Activated CD8-positive, alpha-beta memory T cell treated with anti-CD3 and anti-CD28 coated beads, Interleukin-2, amount 10 ng/mL, durations not matched to agents 7 days and 5 days (primary cell): ENCODE measurements around the gene BCAS2. TPM values are rescaled to one million over a fixed set of nuclear protein-coding genes. Genes with fewer than 3 reads are reported as not detected.

Experiments
- ATAC-seq: fragments of 150-1000 bp; cut with Tn5 transposase; one replicate; pipeline ENCODE4 v1.10.0; 2021; ENCODE audit warnings: moderate library complexity
- CTCF ChIA-PET: fragments of 350-600 bp; sonication (Branson Sonifier 250); formaldehyde crosslinking; loops from one replicate; lab custom pipeline; 2021; ENCODE audit warnings: antibody characterized with exemption; lab: Charles Lee
- DNase-seq: peaks from one replicate; pipeline ENCODE4 v3.0.0-alpha.2; 2020
- H3K27ac Mint-ChIP-seq: one replicate; pipeline ENCODE4 v1.8.0; 2021; ENCODE audit warnings: mild to moderate bottlenecking, mixed read lengths
- H3K27me3 Mint-ChIP-seq: one replicate; pipeline ENCODE4 v1.8.0; 2021; ENCODE audit warnings: mixed read lengths
- H3K36me3 Mint-ChIP-seq: one replicate; pipeline ENCODE4 v1.8.0; 2021; ENCODE audit warnings: mild to moderate bottlenecking, mixed read lengths
- H3K4me1 Mint-ChIP-seq: one replicate; pipeline ENCODE4 v1.8.0; 2021; ENCODE audit warnings: mixed read lengths
- H3K4me3 Mint-ChIP-seq: one replicate; pipeline ENCODE4 v1.8.0; 2021; ENCODE audit warnings: mild to moderate bottlenecking, moderate library complexity, mixed read lengths
- H3K9me3 Mint-ChIP-seq: one replicate; pipeline ENCODE4 v1.8.0; 2022; ENCODE audit warnings: low read depth, mixed read lengths
- total RNA-seq, 2 experiments: library from RNA; stranded (reverse); gene quantifications; one replicate each; pipeline ENCODE4 v1.2.3, GENCODE V29; 2021

BCAS2 gene
- total RNA-seq: 10 to 100 TPM; 36.3 to 44.1 TPM

GRCh38 chr1:114581335-114582287 is at the start of gene BCAS2:
BCAS2 (minus strand) TSS chr1:114581615; CDS start chr1:114581591, 24 bp downstream.
- ATAC-seq: peak; percentile 99
- CTCF ChIA-PET: interaction anchor here (0.9 kb wide), 1 partner anchor 10 kb away, joined by 4 read pairs; no protein-coding TSS in a partner anchor
- Mint-ChIP-seq H3K9me3 (no peaks in the 10 kb centered on the region), H3K27me3 (no peaks in the 10 kb centered on the region), H3K4me1 (peaks cover 40% of the 10 kb centered on the region), H3K27ac (peak within 1 kb of the TSS; percentile 98), H3K36me3 (peaks cover 21% of the 10 kb centered on the region), H3K4me3 (peak within 1 kb of the TSS; percentile 97)
- DNase-seq: peak; percentile 99

GRCh38 chr1:114627107-114627506 is 45.7 kb upstream of the BCAS2 start:
- H3K27me3 Mint-ChIP-seq: peaks cover 12% of the 10 kb centered on the region
- H3K4me1 Mint-ChIP-seq: no peaks in the 10 kb centered on the region
- no peak overlapping the region for H3K27ac Mint-ChIP-seq
- H3K36me3 Mint-ChIP-seq: no peaks in the 10 kb centered on the region
- no peak for DNase-seq
- CTCF ChIA-PET: no interaction called here
- H3K4me3 Mint-ChIP-seq: no peak overlapping the region
- no peak for ATAC-seq
- H3K9me3 Mint-ChIP-seq: no peaks in the 10 kb centered on the region

- H3K36me3 Mint-ChIP-seq: no peaks in the 10 kb centered on the region
- no peak overlapping the region for H3K4me3 Mint-ChIP-seq
- DNase-seq (no peak), ATAC-seq (no peak)
- CTCF ChIA-PET: no interaction called here
- H3K27me3 Mint-ChIP-seq: peaks cover 16% of the 10 kb centered on the region
- H3K4me1 Mint-ChIP-seq: no peaks in the 10 kb centered on the region
- H3K27ac Mint-ChIP-seq: no peak overlapping the region
- no peaks in the 10 kb centered on the region for H3K9me3 Mint-ChIP-seq
Measured at GRCh38 chr1:114623364-114623763, 41.9 kb upstream of the BCAS2 start.

GRCh38 chr1:114620419-114620818 is 39.0 kb upstream of the BCAS2 start:
- Mint-ChIP-seq H3K27ac (no peak overlapping the region), H3K9me3 (no peaks in the 10 kb centered on the region), H3K27me3 (peaks cover 16% of the 10 kb centered on the region), H3K36me3 (no peaks in the 10 kb centered on the region), H3K4me1 (no peaks in the 10 kb centered on the region), H3K4me3 (no peak overlapping the region)
- ATAC-seq (no peak), DNase-seq (no peak)
- CTCF ChIA-PET: no interaction called here

- Mint-ChIP-seq H3K4me3 (no peak overlapping the region), H3K27me3 (peaks cover 13% of the 10 kb centered on the region), H3K36me3 (no peaks in the 10 kb centered on the region), H3K9me3 (no peaks in the 10 kb centered on the region), H3K4me1 (no peaks in the 10 kb centered on the region), H3K27ac (no peak overlapping the region)
- CTCF ChIA-PET: no interaction called here
- DNase-seq (no peak), ATAC-seq (no peak)
Measured at GRCh38 chr1:114618606-114619005, 37.2 kb upstream of the BCAS2 start.

- DNase-seq (no peak), ATAC-seq (no peak)
- Mint-ChIP-seq H3K36me3 (no peaks in the 10 kb centered on the region), H3K4me1 (peaks cover 9% of the 10 kb centered on the region), H3K9me3 (no peaks in the 10 kb centered on the region), H3K27ac (no peak overlapping the region), H3K27me3 (no peaks in the 10 kb centered on the region), H3K4me3 (no peak overlapping the region)
- CTCF ChIA-PET: no interaction called here
Measured at GRCh38 chr1:114610546-114611245, 29.3 kb upstream of the BCAS2 start.

- CTCF ChIA-PET: no interaction called here
- H3K4me1 Mint-ChIP-seq: peaks cover 11% of the 10 kb centered on the region
- no peaks in the 10 kb centered on the region for H3K36me3 Mint-ChIP-seq
- H3K9me3 Mint-ChIP-seq: no peaks in the 10 kb centered on the region
- DNase-seq: no peak
- no peak overlapping the region for H3K4me3 Mint-ChIP-seq
- no peaks in the 10 kb centered on the region for H3K27me3 Mint-ChIP-seq
- ATAC-seq: no peak
- no peak overlapping the region for H3K27ac Mint-ChIP-seq
Measured at GRCh38 chr1:114609826-114610225, 28.4 kb upstream of the BCAS2 start.

GRCh38 chr1:114609026-114609425 is 27.6 kb upstream of the BCAS2 start:
- Mint-ChIP-seq H3K27ac (no peak overlapping the region), H3K4me1 (peaks cover 14% of the 10 kb centered on the region), H3K36me3 (no peaks in the 10 kb centered on the region), H3K27me3 (no peaks in the 10 kb centered on the region), H3K4me3 (no peak overlapping the region), H3K9me3 (no peaks in the 10 kb centered on the region)
- CTCF ChIA-PET: no interaction called here
- DNase-seq (no peak), ATAC-seq (no peak)

- no peak for ATAC-seq
- CTCF ChIA-PET: no interaction called here
- no peaks in the 10 kb centered on the region for H3K9me3 Mint-ChIP-seq
- no peak for DNase-seq
- no peak overlapping the region for H3K27ac Mint-ChIP-seq
- H3K4me3 Mint-ChIP-seq: no peak overlapping the region
- peaks cover 14% of the 10 kb centered on the region for H3K4me1 Mint-ChIP-seq
- H3K27me3 Mint-ChIP-seq: no peaks in the 10 kb centered on the region
- H3K36me3 Mint-ChIP-seq: no peaks in the 10 kb centered on the region
Measured at GRCh38 chr1:114607223-114607622, 25.8 kb upstream of the BCAS2 start.

- H3K4me1 Mint-ChIP-seq: no peaks in the 10 kb centered on the region
- H3K4me3 Mint-ChIP-seq: no peak overlapping the region
- no peak overlapping the region for H3K27ac Mint-ChIP-seq
- DNase-seq (no peak), ATAC-seq (no peak)
- CTCF ChIA-PET: no interaction called here
- H3K9me3 Mint-ChIP-seq: no peaks in the 10 kb centered on the region
- peaks cover 4% of the 10 kb centered on the region for H3K27me3 Mint-ChIP-seq
- no peaks in the 10 kb centered on the region for H3K36me3 Mint-ChIP-seq
Measured at GRCh38 chr1:114597949-114598348, 16.5 kb upstream of the BCAS2 start.

- H3K9me3 Mint-ChIP-seq: no peaks in the 10 kb centered on the region
- no peaks in the 10 kb centered on the region for H3K4me1 Mint-ChIP-seq
- no peaks in the 10 kb centered on the region for H3K36me3 Mint-ChIP-seq
- DNase-seq: no peak
- H3K27ac Mint-ChIP-seq: no peak overlapping the region
- no peak for ATAC-seq
- H3K4me3 Mint-ChIP-seq: no peak overlapping the region
- peaks cover 4% of the 10 kb centered on the region for H3K27me3 Mint-ChIP-seq
- CTCF ChIA-PET: no interaction called here
Measured at GRCh38 chr1:114595602-114596001, 14.2 kb upstream of the BCAS2 start.

- CTCF ChIA-PET: no interaction called here
- no peaks in the 10 kb centered on the region for H3K4me1 Mint-ChIP-seq
- H3K4me3 Mint-ChIP-seq: no peak overlapping the region
Measured at GRCh38 chr1:114594046-114594445, 12.6 kb upstream of the BCAS2 start.

GRCh38 chr1:114589122-114589521 is 7.7 kb upstream of the BCAS2 start:
- no peak overlapping the region for H3K4me3 Mint-ChIP-seq
- ATAC-seq: no peak
- H3K4me1 Mint-ChIP-seq: no peaks in the 10 kb centered on the region
- no peaks in the 10 kb centered on the region for H3K9me3 Mint-ChIP-seq
- DNase-seq: no peak
- peaks cover 10% of the 10 kb centered on the region for H3K27me3 Mint-ChIP-seq
- H3K36me3 Mint-ChIP-seq: no peaks in the 10 kb centered on the region
- H3K27ac Mint-ChIP-seq: no peak overlapping the region
- CTCF ChIA-PET: no interaction called here

More at GRCh38 chr1:114594046-114594445, 12.6 kb upstream of the BCAS2 start:
- Mint-ChIP-seq H3K27me3 (peaks cover 6% of the 10 kb centered on the region), H3K36me3 (no peaks in the 10 kb centered on the region), H3K9me3 (no peaks in the 10 kb centered on the region), H3K27ac (no peak overlapping the region)
- ATAC-seq: no peak
- DNase-seq: no peak
